GM18867 (cell line): ENCODE results near the gene PPEF2.
"Not testable (repeated sequence)": the region's sequence is repeated elsewhere in the genome, so short reads cannot be mapped to it uniquely, and the experiment has no call there.

Experiments used
- ATAC-seq: cut with Tn5 transposase; IDR thresholded peaks from one replicate; pipeline ENCODE4 v1.9.1; 2021; ENCODE audit warnings: mild to moderate bottlenecking, moderate library complexity; ENCODE audit not compliant: unreplicated experiment

The PPEF2 gene

GRCh38 chr4:75902352-75902751, at the start of gene PPEF2:
PPEF2 (minus strand) TSS chr4:75902452; CDS start chr4:75896325, 6,127 bp downstream.
- no peak for ATAC-seq

- no peak for ATAC-seq
These were observed 48.1 kb upstream of the PPEF2 start for GRCh38 chr4:75950213-75950815.

- no peak for ATAC-seq
These were observed 46.7 kb upstream of the PPEF2 start for GRCh38 chr4:75948822-75949444.

GRCh38 chr4:75940692-75941253, 38.5 kb upstream of the PPEF2 start, which contains the start of gene NAAA:
NAAA (minus strand) TSS chr4:75941013; CDS start chr4:75940949, 64 bp downstream.
- ATAC-seq: peak; percentile 84

GRCh38 chr4:75939890-75940691, 37.8 kb upstream of the PPEF2 start:
- peak; percentile 64 for ATAC-seq

- no peak for ATAC-seq
These were observed 33.4 kb upstream of the PPEF2 start for GRCh38 chr4:75935628-75936027.

GRCh38 chr4:75930152-75930551, 27.9 kb upstream of the PPEF2 start:
- ATAC-seq: no peak

- ATAC-seq: not testable (repeated sequence)
These were observed 22.7 kb upstream of the PPEF2 start for GRCh38 chr4:75924916-75925315.

GRCh38 chr4:75924309-75924827, 22.1 kb upstream of the PPEF2 start:
- no peak for ATAC-seq

GRCh38 chr4:75922588-75922987, 20.3 kb upstream of the PPEF2 start:
- ATAC-seq: no peak

- no peak for ATAC-seq
These were observed 19.7 kb upstream of the PPEF2 start for GRCh38 chr4:75921910-75922309.

- no peak for ATAC-seq
These were observed 18.1 kb upstream of the PPEF2 start for GRCh38 chr4:75920327-75920726.

GRCh38 chr4:75919920-75920319, 17.7 kb upstream of the PPEF2 start:
- ATAC-seq: no peak

- ATAC-seq: peak; percentile 75
These were observed 13.9 kb upstream of the PPEF2 start for GRCh38 chr4:75916091-75916661.

GRCh38 chr4:75912968-75913367, 10.7 kb upstream of the PPEF2 start:
- ATAC-seq: no peak

- ATAC-seq: not testable (repeated sequence)
These were observed 8.6 kb upstream of the PPEF2 start for GRCh38 chr4:75910831-75911230.

GRCh38 chr4:75909405-75909804, 7.2 kb upstream of the PPEF2 start:
- ATAC-seq: no peak

GRCh38 chr4:75908555-75908954, 6.3 kb upstream of the PPEF2 start:
- ATAC-seq: no peak

GRCh38 chr4:75907966-75908365, 5.7 kb upstream of the PPEF2 start:
- no peak for ATAC-seq

- ATAC-seq: no peak
These were observed 1.8 kb upstream of the PPEF2 start for GRCh38 chr4:75904076-75904475.

- no peak for ATAC-seq
These were observed 3.7 kb downstream of the PPEF2 start for GRCh38 chr4:75898536-75898935.
